ENCODE data around the gene UPF1. TPM values are rescaled to one million over a fixed set of nuclear protein-coding genes. Genes with fewer than 3 reads are reported as not detected.

The UPF1 gene
- total RNA-seq, 4 donors from 2014 or later = 63.9 to 157 (median 127) TPM

DNA sequence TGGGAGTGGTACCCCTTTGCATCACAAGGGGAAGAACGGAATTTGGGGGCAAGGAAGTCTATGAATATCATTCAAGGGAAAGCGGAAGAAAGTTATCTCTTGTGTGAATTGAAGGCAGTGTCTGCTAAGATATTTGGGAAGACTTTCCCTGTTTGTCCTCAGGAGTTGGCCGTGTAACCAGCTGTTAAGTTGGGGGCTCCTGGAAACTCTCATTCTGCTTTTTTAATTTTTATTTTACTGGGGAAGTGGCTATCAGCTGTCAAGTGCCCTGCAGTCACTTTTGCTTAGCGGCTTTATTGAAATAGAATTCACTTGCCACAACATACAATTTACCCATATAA lies 2.9 kb downstream of the UPF1 start:
- no peaks in the 10 kb centered on the region for H3K9me3 ChIP-seq
- H3K27me3 ChIP-seq = no peaks in the 10 kb centered on the region
- peaks cover 0 to 16% (median 0%) of the 10 kb centered on the region in 3 donors for H3K36me3 ChIP-seq
- peak overlapping the region in 2 of 4 donors; percentile 86 to 97 for H3K4me3 ChIP-seq
- H3K27ac ChIP-seq = peak overlapping the region in 1 of 4 donors; percentile 93
- no peak for DNase-seq
- peaks cover 2 to 67% (median 17%) of the 10 kb centered on the region in 4 donors for H3K4me1 ChIP-seq
- TF ChIP-seq, protein P1, sequence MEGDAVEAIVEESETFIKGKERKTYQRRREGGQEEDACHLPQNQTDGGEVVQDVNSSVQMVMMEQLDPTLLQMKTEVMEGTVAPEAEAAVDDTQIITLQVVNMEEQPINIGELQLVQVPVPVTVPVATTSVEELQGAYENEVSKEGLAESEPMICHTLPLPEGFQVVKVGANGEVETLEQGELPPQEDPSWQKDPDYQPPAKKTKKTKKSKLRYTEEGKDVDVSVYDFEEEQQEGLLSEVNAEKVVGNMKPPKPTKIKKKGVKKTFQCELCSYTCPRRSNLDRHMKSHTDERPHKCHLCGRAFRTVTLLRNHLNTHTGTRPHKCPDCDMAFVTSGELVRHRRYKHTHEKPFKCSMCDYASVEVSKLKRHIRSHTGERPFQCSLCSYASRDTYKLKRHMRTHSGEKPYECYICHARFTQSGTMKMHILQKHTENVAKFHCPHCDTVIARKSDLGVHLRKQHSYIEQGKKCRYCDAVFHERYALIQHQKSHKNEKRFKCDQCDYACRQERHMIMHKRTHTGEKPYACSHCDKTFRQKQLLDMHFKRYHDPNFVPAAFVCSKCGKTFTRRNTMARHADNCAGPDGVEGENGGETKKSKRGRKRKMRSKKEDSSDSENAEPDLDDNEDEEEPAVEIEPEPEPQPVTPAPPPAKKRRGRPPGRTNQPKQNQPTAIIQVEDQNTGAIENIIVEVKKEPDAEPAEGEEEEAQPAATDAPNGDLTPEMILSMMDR (IDR thresholded peaks at IDR 0.05) = no peak
- no peak for TF ChIP-seq POLR2A (IDR thresholded peaks at IDR 0.05)

DNA sequence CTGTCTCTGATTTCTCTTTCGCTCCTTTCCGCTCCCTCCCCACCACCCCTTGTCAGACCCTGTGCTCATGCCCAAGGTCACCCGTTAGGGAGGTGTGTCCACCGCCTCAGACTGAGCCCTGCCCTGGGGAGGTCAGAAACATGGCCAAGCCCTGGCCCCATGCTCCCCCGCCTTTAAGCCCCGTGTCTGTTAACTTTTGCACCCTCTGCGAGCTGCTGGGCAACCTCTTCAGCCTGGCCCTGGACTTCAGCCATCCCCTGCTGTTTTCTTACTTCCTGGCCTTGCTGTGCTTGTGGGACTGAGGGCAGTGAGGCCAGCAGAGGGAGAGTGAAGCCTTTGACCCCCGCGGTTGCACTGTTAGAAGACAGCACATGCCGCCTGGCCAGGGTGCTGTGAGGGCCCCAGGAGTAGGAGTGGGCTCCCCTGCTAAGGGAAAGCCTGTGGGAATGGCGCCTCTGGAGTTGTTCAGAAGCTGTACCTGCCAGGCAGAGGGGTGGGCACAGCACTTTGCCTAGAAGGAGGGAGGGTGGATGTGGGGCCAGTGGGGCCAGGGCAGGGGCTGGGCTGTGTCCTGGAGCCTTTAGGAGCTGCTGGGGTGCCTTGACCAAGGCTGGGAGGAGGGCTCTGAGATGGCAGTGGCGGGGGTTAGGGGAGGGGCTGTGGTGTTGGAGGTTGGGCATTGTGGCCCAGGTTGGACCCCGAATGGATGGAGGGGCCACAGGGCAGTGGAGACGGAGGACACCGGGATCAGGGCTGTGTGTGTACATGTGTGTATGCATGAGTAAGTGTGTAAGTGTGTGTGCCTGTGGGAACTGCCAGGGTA lies 7.9 kb downstream of the UPF1 start:
- Histone ChIP-seq H3K27me3 (no peaks in the 10 kb centered on the region), H3K4me3 (no peak overlapping the region), H3K4me1 (peaks cover 5 to 72% (median 22%) of the 10 kb centered on the region in 4 donors), H3K9me3 (no peaks in the 10 kb centered on the region), H3K36me3 (peaks cover 0 to 16% (median 0%) of the 10 kb centered on the region in 3 donors), H3K27ac (no peak overlapping the region)
- no peak for TF ChIP-seq POLR2A (IDR thresholded peaks at IDR 0.05)
- TF ChIP-seq, protein P1 (IDR thresholded peaks at IDR 0.05) = peak in 2 of 6 experiments; percentile 19 to 21
- DNase-seq = no peak

DNA sequence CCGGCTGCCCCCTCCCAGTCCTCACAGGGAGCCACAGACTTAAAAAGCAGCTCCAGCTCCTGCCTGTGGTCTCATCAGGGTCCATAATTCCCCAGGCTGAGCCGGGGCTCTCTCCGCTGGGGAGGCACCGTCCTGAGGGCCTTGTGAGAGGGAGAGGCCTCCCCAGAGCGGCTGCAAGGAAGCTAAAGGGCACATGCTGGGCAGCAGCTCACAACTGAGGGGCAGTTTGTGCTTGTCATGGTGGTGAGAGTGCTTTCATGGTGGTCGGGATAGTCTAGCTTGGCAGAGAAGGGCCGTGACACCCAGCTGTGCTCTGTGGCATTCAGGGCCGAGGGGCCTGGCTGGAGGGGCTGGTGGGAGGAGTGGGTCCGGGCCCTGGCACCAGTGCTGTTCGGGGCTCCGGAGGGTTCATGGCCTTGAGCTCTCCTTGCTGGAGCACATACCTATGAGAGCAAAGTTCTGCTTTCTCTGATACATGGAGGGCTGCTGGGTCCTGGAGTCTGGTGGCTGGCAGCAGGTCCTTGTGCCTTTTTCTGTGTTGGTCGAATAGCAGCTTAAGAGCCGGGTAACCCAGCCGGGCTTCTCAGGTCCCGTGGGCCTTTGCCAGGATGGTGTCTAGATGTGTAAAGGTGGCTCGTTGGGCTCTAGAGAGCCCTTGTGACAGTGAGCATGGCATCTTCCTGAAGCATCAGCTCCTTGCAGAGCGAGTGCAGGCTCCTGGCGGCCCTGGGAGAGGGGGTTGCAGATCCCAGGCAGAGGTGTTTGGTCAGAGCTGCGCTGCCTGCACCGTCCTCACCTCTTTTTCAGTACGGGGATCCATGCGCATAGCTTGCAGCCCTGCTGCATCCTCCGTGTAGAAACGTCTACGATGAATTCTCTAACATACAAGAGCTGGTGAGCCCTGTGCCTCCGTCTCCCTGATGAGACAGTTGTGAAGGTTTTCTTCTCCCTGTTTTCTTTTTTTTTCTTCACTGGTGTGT lies 8.8 kb downstream of the UPF1 start:
- Histone ChIP-seq H3K36me3 (peaks cover 0 to 12% (median 0%) of the 10 kb centered on the region in 3 donors), H3K27me3 (no peaks in the 10 kb centered on the region), H3K27ac (no peak overlapping the region), H3K4me3 (no peak overlapping the region), H3K4me1 (peaks cover 5 to 63% (median 24%) of the 10 kb centered on the region in 4 donors), H3K9me3 (no peaks in the 10 kb centered on the region)
- DNase-seq = no peak
- TF ChIP-seq POLR2A (IDR thresholded peaks at IDR 0.05) = no peak
- TF ChIP-seq, protein P1 (IDR thresholded peaks at IDR 0.05) = no peak

DNA sequence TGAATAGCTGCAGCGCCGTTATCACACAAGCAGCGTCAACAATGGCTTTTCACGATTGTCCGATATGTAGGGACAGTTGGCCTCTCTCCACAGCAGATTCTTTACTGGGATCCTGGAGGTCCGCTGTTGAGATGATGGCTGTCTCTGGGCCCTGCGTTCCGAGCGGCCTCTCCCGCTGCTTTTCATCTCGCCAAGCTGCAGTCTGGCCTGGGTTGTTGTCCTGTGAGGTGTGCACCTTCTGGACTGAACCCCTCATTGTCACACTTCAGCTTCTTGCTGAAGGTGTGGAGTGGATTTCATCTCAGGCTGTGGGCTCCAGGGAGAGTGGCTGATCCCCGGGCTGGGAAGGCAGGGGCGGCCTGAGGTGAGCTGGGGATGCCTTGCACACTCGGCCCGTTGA lies 9.6 kb downstream of the UPF1 start:
- no peak overlapping the region for H3K27ac ChIP-seq
- peaks cover 5 to 55% (median 24%) of the 10 kb centered on the region in 4 donors for H3K4me1 ChIP-seq
- no peaks in the 10 kb centered on the region for H3K9me3 ChIP-seq
- no peak overlapping the region for H3K4me3 ChIP-seq
- peaks cover 0 to 9% (median 0%) of the 10 kb centered on the region in 3 donors for H3K36me3 ChIP-seq
- DNase-seq = no peak
- no peaks in the 10 kb centered on the region for H3K27me3 ChIP-seq
- TF ChIP-seq, protein P1 (IDR thresholded peaks at IDR 0.05) = no peak
- no peak for TF ChIP-seq POLR2A (IDR thresholded peaks at IDR 0.05)

DNA sequence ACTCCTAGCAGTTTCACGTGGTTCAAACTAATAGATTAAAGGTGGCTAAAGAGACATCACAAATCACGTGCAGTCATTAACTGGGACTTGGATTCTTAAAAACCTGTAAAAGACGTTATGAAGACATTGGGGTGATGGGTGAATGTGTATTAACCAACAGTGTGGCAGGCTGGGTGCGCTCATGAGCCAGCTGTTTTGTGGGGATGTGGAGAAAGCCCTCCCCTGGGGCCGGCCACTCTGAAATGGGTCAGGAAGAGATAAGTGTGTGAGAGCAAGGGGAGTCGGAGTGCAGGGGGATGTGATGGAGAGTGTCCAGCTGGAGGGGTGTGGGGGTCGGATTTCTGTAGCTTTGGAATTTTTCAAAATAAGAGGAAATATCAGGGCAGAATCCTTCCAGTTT lies 10.4 kb downstream of the UPF1 start:
- H3K4me3 ChIP-seq = no peak overlapping the region
- no peaks in the 10 kb centered on the region for H3K27me3 ChIP-seq
- DNase-seq = no peak
- no peak overlapping the region for H3K27ac ChIP-seq
- no peaks in the 10 kb centered on the region for H3K9me3 ChIP-seq
- peaks cover 0 to 9% (median 0%) of the 10 kb centered on the region in 3 donors for H3K36me3 ChIP-seq
- TF ChIP-seq POLR2A (IDR thresholded peaks at IDR 0.05) = no peak
- TF ChIP-seq, protein P1 (IDR thresholded peaks at IDR 0.05) = no peak
- peaks cover 5 to 54% (median 26%) of the 10 kb centered on the region in 4 donors for H3K4me1 ChIP-seq

All from Peyer's patch (tissue), 4 donors.